HG02884 (cell line): ENCODE data around the gene IL37.
"Not testable (repeated sequence)": the region's sequence is repeated elsewhere in the genome, so short reads cannot be mapped to it uniquely, and the experiment has no call there.

Experiments
- ATAC-seq: cut with Tn5 transposase; IDR thresholded peaks from one replicate; pipeline ENCODE4 v1.9.1; 2021; ENCODE audit warnings: mild to moderate bottlenecking, moderate library complexity; ENCODE audit not compliant: unreplicated experiment

Gene IL37

DNA sequence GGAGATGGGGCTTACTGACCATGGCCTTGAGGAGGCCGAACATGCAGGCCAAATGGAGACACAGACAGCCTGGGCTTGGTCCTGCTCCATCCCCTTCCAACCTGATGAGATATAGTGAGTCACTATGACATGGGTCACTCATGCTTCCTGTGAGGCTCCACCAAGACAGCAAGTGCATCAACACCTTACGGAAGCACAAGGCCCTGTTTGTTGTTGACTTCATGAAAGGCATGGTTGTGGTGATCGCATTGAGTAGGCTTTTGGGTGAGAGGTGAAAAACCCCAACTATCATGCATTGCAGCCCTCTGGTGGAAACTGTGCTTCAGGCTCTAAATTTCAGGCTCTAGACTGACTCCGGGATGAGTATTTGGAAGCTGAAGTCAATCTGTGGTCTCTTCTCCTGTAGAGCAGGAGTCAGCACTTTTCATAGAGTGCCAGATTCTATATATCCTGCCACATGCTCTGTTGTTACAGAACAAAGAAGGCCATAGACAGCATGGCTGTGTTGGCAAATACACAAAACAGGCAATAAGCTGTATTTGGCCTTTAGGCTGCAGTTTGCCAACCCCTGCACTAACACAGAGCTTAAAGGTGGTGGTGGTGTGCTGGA lies 10.1 kb downstream of the IL37 start:
- no peak for ATAC-seq

DNA sequence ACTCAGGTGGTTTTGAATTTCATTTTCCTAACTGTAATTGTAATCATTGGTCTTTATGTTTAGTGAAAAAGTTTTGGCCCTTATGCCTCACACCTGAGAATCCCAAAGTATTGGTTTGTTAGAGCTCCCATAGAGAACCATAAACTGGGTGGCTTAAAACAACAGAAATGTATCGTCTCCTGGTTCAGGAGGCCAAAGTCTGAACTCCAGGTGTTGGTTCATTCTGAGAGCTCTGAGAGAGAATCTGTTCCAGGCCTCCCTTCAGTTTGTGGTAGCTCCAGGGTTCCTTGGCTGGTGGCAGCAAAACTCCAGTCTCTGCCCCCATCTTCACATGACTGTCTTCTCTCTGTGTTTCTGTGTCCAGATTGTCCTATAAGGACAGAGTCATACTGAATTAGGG lies 11.0 kb downstream of the IL37 start:
- ATAC-seq = no peak

DNA sequence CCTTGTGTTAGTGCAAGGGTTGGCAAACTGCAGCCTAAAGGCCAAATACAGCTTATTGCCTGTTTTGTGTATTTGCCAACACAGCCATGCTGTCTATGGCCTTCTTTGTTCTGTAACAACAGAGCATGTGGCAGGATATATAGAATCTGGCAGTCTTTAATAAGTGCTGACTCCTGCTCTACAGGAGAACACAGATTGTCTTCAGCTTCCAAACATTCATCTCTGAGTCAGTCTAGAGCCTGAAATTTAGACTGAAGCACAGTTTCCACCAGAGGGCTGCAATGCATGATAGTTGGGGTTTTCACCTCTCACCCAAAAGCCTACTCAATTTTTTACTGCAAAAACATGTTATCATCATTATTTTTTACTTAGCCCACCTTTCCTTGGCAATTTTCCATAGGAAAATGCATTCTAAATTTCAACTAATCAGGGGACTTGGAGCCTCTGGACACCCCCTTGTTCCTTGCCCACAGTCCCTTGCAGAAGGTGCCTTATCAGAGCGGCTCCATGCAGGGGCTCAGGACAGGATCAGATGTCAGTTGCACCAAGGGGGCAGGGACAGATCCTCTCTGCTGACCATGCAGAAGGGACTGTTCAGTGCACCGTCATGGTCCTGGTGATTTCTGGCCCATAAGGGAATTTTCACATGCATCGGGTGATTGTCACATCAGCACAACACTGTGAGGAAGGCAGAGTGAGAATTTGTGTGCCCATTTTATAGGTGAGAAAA lies 12.4 kb downstream of the IL37 start:
- ATAC-seq = no peak

DNA sequence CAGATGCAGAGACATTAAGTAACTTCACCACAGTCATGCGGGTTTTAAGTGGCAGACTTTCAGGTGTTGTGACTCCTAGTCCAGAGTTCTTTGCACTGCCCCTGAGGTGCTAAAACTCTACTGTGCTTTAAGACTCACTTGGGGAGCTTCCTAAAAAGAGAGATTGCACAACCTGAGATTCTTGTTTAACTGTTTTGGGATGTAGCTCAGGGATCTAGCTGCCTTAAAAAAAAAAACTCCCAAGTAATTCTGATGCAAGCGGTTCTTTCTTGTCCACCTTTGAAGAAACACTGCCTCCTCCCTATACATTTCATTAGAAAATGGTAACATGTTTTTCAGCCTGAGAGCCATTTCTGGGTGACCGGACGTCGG lies 13.0 kb downstream of the IL37 start:
- no peak for ATAC-seq

DNA sequence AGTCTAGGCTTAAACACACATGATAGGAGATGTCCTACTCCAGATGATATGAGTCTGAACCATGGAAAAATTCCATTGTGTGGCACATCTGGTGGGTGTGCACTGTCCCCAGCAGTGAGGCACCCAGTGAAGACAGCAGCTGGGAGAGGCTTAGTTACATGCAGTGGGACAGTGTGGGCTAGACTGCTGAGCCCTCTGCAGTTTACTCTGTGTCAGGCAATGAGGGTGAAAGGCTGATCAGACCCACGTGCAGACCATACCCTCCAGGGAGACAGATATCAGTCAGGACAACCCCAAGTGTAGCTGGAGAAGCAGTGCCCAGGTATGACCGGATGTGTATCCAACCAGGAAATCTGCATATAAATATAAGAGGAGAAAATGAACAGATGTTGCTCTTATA lies 13.4 kb downstream of the IL37 start:
- ATAC-seq = no peak

DNA sequence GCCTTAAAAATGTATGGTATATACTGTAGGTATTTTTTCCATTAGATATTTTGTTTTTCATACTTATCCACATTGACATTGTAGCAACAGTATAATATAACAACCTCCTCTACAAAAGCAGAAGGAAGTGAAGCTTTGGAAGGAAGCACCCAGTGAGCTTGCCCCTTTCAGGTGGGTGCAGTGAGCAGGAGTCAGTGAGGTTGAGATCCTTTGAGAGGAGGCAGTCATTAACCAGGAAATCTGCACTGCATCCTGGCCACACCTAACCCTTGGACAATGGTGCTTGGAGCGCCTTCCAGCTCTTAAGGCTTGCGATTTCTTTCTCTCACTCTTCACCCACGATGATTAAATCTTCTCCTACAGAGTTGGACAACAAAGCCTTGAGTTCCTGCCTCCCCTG lies 13.9 kb downstream of the IL37 start:
- ATAC-seq = no peak

DNA sequence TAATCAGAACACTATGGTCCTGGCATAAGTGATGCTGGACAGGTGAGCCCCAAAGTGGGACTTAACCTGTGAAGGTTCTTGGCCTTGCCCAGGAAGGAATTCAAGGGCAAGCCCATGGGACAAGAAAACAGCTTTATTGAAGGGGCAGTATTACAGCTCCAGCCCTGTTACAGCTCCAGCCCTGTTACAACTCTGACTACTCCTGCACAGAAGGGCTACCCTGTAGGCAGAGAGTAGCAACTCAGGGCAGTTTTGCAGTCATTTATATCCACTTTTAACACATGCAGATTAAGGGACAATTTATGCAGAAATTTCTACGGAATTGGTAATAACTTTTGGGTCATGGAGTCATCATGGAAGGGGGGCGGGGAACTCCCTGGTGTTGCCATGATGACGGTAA lies 15.7 kb downstream of the IL37 start:
- no peak for ATAC-seq

DNA sequence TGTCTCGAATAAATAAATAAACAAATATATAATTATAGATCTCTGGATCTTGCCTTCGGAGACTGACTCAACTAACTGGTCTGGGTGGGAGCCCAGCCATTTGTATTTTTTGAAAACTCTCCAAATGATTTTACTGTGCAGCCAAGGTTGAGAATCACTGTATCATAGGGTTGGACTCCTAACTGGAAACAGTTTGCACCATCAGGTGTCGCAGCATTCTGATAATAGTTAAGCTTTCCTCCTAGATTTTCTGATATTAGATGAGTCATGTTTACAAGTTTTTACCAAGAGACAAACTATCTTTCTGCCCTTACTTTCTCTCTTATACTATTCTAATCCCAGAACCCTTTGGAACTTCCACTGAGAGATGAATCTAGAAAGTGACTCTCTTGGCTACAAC lies 16.8 kb downstream of the IL37 start:
- ATAC-seq = no peak

DNA sequence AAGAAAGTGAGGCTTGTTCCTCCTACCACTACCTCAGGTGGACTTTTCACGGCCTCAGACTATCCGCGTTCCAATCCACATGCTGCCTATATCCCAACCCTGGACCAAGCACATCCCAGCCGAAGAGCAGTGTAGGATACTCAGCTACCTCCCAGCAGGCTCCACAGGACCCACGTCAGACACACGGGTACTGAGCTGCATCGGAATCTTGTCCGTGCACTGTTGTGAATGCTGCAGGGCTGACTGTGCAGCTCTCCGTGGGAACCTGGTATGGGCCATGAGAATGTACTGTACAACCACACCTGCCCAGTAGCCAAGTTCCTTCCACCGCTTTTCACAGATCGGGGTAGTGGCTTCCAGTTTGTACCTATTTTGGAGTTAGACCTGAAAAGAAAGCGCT lies 22.3 kb downstream of the IL37 start:
- no peak for ATAC-seq

DNA sequence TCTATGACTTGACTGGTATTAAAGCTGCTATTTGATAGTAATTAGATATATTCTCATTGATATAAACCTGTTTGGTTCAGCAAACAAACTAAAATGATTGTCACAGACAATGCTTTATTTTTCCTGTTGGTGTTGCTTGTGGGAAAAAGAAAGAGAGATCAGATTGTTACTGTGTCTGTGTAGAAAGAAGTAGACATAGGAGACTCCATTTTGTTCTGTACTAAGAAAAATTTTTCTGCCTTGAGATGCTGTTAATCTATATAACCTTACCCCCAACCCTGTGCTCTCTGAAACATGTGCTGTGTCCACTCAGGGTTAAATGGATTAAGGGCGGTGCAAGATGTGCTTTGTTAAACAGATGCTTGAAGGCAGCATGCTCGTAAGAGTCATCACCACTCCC lies 23.2 kb downstream of the IL37 start:
- not testable (repeated sequence) for ATAC-seq

DNA sequence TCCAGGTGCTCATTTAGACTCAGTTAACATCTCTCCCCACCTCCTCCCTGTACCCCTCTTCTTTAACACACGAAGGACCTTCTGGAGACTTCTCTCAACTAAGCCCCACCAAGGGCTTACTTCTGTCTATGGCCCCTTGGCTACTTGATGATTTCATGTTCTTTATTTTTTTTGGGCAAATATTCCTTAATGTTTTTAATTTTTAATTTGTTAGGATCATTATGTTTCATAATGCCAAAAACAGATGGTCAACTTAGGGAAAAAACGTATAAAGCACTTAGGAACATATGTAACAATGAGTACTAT lies 25.9 kb downstream of the IL37 start:
- ATAC-seq = no peak

DNA sequence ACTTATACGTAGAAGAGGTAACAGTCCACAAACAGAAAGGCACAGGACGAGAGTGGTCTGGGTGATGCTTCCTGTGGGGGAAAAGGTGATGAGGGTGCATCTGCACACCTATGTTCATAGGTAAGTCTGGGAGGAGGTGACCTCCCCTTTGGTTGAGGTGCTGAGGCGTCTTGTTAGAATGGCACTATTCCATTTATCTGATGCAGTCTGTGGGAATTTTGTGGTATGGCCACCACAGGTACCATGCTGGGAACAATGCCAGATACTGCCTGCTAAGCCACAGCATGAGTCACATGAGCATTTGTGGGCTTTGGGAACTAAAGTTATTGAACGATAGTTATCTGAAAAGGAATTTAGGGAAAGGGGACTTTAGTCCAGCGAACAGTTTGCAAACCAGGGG lies 27.9 kb downstream of the IL37 start:
- ATAC-seq = no peak

DNA sequence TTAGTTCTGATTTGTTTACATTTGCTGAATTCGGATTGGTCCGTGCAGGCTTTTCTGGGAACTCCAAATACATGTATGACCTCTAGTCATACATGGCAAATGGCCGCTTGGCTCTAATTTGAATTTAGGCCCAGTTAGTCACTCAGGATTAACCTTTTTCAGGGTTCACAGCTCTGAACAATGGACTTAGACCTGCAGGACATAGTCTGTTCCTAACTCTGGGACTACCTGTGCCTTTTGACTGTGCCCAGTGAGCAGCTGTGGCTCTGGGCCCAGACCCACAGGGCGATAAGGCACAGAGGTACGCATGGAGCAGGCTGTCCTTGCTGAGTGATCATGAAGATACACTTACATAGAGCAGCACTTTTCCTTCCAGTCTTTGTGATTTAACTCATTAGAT lies 28.5 kb downstream of the IL37 start:
- no peak for ATAC-seq

DNA sequence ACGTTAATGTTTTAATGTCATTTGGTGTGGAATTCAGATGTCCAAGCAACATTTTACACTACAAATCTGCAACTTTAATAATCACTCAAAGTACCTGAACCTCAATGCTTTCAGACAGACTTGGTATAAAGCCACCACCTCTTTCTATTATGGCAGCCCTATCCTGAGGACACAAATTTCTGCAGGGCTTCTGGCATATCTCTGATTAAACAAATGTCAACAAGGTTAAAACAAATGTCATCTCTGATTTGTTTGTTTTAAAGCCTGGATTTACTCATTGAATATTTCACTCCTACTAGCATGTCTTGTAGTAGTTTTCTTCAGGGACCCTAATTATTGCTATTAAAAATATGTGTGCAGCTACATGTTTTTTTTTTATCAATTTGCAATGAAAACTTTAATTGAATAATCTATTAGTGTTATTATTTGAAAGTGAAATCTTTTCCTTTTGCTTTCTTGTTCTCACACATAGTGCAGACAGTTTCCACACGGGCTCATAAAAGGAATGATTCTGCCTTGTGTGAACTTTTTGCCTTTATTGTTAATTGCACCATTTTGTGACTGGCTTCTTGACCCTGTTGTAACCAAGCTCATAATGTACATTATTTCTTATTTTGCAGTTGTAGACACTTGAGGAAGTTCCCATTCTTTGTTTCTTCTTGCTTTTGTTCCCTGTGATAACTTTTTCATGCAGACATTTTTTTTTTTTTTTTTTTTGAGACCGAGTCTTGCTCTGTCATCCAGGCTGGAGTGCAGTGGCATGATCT lies 30.1 kb downstream of the IL37 start:
- no peak for ATAC-seq

DNA sequence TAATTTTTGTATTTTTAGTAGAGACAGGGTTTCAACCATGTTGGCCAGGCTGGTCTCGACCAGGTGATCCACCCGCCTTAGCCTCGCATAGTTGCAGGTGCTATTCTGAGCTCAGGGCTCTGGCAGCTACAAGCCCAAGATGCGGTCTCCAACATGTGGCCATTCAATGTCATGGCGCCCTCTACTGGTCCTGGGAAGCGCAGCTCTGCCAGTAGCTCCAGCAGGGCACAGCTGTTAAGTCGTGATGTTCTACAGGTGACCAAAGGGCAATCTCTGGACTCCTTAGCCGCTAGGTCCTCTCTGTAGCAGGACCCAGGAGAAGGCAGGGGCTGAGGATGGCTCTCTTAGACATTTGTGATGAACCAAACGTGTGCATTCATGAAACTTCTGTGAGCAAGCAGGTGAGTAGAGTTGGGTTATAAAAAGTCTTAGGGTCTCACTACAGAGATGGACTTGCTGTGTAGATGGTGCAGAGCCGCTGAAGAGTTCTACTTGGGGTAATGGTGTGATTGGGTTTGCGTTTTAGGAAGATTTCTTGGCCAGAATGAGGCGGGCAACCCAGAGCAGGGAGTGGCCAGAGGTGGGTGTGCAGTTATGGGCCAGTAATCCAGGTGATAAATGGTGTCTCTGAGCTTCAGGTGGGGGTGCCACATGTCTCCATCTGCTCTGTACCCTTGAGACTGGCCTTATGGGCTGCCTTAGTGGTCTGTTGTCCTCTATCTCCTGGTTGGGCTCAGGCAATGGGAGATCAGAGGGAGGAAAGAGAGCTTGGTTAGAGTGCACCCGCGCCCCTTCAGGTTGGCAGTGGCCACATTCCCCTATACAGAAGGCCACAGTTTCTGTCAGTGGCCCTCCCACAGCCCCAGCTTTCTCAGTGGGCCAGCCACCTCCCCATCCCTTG lies 31.0 kb downstream of the IL37 start:
- peak; percentile 62 for ATAC-seq

DNA sequence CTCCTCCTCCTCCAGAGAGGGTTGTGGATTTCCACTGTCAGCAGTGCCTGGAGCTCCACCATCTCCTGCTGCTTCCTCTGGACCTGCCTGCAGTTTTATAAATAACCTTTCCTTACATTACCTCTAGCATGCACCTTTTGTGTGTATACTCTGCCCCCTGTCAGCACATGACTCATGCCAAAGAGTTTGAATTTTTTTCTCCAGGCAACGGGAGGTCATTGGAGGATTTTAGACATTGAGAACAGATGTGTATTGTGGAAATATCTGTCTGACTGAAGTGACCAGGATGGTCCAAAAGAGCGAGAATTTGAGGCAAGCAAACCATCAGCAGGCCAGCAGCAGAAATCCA lies 31.7 kb downstream of the IL37 start:
- no peak for ATAC-seq

DNA sequence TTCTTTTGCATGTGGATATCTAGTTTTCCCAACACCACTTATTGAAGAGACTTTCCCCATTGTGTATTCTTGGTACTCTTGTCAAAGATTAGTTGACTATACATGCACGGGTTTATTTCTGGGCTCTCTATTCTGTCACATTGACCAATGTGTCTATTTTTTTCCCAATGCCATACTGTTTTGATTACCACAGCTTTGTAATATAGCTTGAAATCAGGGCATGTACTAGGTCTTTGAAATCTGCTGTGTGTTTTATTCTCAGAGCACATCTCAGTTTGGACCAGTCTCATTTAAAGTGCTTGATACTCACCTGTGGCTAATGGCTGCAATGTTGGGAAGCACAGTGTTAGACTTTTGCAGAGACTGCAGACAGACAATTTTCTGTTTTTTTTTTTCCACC lies 34.0 kb downstream of the IL37 start:
- ATAC-seq = no peak

DNA sequence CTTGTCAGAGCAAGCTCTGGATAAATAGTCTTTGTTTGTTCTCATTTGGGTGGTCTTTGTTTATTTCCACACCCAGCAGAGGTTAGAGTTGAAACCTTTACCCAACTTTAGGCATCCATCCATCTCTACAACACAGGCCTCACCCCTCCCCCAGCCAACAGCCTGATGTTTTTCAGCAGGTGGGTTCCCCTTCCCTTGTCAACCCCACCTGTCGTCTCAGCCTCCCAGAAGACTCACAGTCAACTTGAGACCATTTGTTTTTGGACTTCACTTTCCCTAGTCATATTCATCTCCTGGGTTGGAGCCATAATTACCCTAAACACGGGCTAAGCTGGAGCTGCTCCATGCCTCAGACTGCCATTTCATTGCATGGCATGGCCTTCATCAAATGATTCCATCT lies 35.1 kb downstream of the IL37 start:
- no peak for ATAC-seq

DNA sequence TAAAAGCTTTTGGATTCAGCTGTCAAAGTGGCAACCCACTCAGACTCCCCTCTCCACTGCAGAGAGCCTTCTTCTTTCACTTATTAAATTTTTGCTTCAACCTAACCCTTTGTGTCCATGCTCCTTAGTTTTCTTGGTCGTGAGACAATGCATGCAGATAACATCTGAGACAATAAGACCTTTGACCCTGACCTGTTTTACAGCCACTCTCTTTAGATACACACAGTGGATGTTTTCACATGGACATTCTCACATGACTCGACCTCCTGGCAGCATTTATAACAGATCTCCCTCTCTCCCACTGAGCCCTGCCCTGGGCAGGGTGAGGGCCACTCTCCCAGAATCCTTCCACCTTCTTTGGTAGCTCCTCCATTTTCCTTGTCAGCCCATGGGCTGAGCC lies 36.4 kb downstream of the IL37 start:
- ATAC-seq = no peak

DNA sequence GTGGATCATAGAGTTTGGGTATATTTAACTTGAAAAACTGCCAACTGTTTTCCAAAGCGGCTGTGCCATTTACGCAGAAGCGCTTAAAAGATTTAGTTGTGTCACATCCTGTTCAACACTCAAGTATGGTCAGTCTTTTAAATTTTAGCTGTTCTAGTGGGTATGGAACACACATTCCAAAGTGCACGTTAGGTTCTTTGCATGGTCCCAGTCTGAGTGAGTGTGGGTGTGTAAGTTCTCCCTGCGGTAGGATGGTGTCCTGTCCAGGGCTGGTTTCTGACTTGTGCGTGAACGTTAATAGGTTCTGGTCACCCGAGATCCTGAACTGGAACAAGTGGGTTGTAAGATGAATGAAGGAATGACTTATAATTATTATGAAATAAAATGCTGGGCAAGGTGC lies 38.5 kb downstream of the IL37 start:
- ATAC-seq = no peak

DNA sequence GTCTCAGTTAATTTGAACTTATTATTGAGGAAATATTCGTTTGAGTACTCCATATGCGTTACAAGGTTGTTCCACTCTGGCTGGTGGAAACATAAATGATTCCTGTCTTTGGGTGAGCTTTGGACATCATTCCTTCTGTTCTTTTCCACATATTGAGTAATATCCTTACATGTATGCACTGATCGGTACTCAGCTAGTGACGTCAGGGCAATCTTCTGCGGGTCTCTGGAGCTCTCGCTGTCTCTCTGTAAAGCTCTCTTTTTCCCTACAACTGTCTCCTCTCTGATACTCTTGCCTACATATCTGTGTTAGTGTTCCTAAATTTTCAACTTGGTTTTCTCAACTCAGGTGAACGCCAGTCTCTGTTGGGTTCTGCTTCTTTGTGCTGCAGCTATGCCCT lies 43.4 kb downstream of the IL37 start:
- no peak for ATAC-seq

DNA sequence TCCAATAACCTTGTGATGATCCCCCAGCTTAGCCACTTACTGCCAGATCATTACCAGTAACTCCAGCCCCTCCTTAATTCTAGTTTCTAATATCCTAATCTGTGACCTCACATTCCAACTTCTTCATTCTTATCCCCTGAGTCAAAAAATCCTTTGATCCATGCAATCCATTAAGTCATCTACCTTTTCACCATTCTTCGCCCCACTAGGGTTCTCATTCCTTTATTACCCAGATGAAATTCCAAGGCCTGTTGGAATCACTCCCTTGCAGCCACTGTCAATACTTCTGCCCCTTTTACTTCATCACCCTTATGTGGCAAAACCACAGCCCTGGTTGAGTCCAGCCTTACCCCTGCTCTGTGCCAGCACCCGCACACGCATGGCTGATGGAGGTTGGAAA lies 46.5 kb downstream of the IL37 start:
- ATAC-seq = no peak
